WI38 (cell line): ENCODE results near the gene ERICH3.

Experiments used
- H3K4me3 ChIP-seq: 2 replicates; pipeline ENCODE4 v1.5.1; 2011; ENCODE audit warnings: low read depth, mild to moderate bottlenecking, control low read depth, low read length
- TF ChIP-seq, protein P1 (sequence below): IDR thresholded peaks from 2 replicates; pipeline ENCODE4 v1.5.1; 2012; ENCODE audit warnings: low read depth, mild to moderate bottlenecking, control low read depth, low read length

Gene ERICH3

DNA sequence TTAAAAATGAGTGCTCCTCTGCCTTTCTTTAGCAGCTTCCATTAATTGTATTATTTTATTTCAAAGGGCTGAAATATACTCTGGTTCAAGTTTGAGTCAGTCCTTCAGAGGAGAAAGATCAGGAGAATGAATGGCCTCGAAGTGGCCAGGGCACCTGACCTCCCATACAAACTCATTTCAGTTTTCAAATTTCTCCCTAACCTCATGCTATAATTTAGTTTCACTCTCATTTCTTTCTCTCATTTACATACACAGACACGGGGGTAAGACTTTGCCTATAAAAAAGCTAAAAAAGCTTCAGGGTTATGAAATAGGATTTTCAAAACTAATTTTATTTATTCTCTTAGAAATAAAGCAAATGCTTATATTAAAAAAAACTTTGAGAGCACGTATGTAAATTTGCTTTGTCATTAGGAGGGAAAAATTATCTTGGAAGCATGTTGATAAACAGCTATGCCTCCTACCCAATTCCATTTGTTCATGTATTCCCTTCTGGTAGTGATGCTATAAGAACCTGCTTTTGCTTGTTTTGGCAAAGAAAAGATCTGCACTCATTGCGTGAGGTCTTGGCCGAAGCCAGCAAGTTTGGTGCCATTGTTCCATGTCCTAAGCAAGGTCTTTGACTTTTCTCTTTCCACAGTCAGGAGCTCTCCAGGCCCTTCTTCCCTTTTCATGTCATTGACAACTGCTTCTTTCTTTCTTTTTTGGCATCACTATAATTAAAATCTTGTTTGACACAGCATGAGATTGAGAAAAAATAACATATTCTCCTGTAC lies 80.8 kb downstream of the ERICH3 start:
- no peak overlapping the region for H3K4me3 ChIP-seq
- TF ChIP-seq, protein P1, sequence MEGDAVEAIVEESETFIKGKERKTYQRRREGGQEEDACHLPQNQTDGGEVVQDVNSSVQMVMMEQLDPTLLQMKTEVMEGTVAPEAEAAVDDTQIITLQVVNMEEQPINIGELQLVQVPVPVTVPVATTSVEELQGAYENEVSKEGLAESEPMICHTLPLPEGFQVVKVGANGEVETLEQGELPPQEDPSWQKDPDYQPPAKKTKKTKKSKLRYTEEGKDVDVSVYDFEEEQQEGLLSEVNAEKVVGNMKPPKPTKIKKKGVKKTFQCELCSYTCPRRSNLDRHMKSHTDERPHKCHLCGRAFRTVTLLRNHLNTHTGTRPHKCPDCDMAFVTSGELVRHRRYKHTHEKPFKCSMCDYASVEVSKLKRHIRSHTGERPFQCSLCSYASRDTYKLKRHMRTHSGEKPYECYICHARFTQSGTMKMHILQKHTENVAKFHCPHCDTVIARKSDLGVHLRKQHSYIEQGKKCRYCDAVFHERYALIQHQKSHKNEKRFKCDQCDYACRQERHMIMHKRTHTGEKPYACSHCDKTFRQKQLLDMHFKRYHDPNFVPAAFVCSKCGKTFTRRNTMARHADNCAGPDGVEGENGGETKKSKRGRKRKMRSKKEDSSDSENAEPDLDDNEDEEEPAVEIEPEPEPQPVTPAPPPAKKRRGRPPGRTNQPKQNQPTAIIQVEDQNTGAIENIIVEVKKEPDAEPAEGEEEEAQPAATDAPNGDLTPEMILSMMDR: no peak

- H3K4me3 ChIP-seq: no peak overlapping the region
- TF ChIP-seq, protein P1: no peak
Observed at GRCh38 chr1:74591949-74592348, 81.6 kb downstream of the ERICH3 start.

- TF ChIP-seq, protein P1: no peak
- H3K4me3 ChIP-seq: no peak overlapping the region
Observed at GRCh38 chr1:74590288-74590687, 83.3 kb downstream of the ERICH3 start.

GRCh38 chr1:74587888-74588287 lies 85.7 kb downstream of the ERICH3 start:
- TF ChIP-seq, protein P1: no peak
- no peak overlapping the region for H3K4me3 ChIP-seq

DNA sequence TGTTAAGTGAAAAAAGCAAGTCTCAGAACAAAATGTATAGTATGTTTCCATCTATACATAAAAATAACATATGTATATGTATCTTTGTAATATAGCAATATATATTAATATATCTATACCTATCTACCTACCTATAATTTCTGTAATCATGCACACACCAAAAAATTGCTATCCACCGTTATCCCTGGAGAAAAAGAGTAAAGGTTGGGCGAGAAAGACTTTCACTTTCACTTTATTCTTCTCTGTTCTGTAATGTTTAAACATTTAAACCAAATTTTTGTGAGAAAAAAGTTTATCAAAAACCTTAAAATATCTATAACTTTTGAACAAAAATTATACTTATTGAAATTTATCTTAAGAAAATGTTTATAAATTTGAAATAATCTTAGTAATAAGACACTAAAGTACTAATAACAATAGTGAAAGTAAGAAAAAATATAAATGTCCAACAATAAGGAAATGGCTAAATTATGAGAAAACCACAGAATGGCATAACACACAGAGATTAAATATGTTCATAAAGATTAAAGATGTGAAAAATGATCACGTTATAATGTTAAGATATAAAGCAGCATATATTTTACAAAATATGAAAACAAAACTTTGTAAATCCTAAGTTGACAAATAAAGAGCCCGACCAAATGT lies 87.2 kb downstream of the ERICH3 start:
- TF ChIP-seq, protein P1: no peak
- H3K4me3 ChIP-seq: peak overlapping the region; percentile 35

DNA sequence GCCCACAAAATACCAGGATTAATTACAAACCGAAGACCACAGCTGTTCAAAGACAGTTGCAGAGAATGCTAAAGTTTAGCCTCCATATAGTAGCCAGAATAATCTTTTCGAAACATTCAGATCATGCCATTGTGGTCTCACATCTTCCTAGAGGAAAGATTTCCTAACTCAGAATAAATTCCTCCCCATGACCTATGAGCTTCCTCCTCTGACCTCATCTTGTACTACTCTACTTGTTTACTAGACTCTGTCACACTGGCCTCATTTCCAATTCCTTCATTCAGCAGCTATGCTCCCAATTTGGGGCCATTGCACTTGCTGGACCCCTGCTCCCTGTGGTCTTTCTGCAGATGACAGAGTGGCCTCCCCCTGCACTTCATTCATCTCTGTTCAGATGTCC lies 89.4 kb downstream of the ERICH3 start:
- H3K4me3 ChIP-seq: no peak overlapping the region
- TF ChIP-seq, protein P1: no peak

GRCh38 chr1:74583397-74583796 lies 90.2 kb downstream of the ERICH3 start:
- TF ChIP-seq, protein P1: no peak

More at GRCh38 chr1:74583397-74583796, 90.2 kb downstream of the ERICH3 start:
- H3K4me3 ChIP-seq: no peak overlapping the region
